ENCODE results near the gene MAP3K15.

- no peak for TF ChIP-seq CTCF (IDR thresholded peaks at IDR 0.05 in 8 of 11, conservative IDR thresholded peaks at IDR 0.05 in 3 of 11)
- TF ChIP-seq POLR2AphosphoS5 (IDR thresholded peaks at IDR 0.05), result no peak
Observed at GRCh38 chrX:19373351-19373891, 141.9 kb downstream of the MAP3K15 start.

Data from spleen (tissue), 7 donors.